Psoas muscle (tissue), 8 donors: ENCODE results near the gene DNAH10. TPM values are rescaled to one million over a fixed set of nuclear protein-coding genes. Genes with fewer than 3 reads are reported as not detected.

Experiments used
- ATAC-seq, 4 donors: fragments of 200-7000 bp; cut with Tn5 transposase; one replicate each; pipeline ENCODE4 v1.9.1; 2020; ENCODE audit warnings: moderate library complexity in 3 of 4, mild to moderate bottlenecking in 2 of 4
- DNase-seq, 2 donors: peaks; one replicate each; pipeline ENCODE4 v3.0.0-alpha.2; 2020
- H3K27ac ChIP-seq: fragments of 200-600 bp; one replicate; pipeline ENCODE4 v1.8.0; 2022
- H3K27me3 ChIP-seq, 3 donors: fragments of 200-600 bp in 1 of 3; one replicate each; pipeline versions ENCODE4 v1.6.1 to v1.8.0; 2013 to 2022; ENCODE audit warnings: low read length in 2 of 3, mild to moderate bottlenecking in 2 of 3, moderate library complexity in 1 of 3; ENCODE audit not compliant: insufficient read depth in 3 of 3
- H3K36me3 ChIP-seq, 2 donors: fragments of 200-600 bp in 1 of 2; one replicate each; pipeline versions ENCODE4 v1.6.1 to v1.8.0; 2013 to 2022; ENCODE audit warnings: low read depth in 1 of 2, mild to moderate bottlenecking in 1 of 2, moderate library complexity in 1 of 2; ENCODE audit not compliant: insufficient read depth in 1 of 2
- H3K4me1 ChIP-seq: fragments of 200-600 bp; one replicate; pipeline ENCODE4 v1.8.0; 2022
- H3K4me3 ChIP-seq: fragments of 200-600 bp; one replicate; pipeline ENCODE4 v1.8.0; 2022; ENCODE audit warnings: mild to moderate bottlenecking
- H3K9me3 ChIP-seq: fragments of 200-600 bp; one replicate; pipeline ENCODE4 v1.8.0; 2022
- WGBS, 3 donors: extraction: QIAGEN DNeasy Blood & Tissue Kit; methylation state at CpG; one replicate each; pipeline versions ENCODE4 v1.1.6 to v1.1.7; 2013; 5-methylcytosine and 5-hydroxymethylcytosine counted together
- intact Hi-C, 2 donors: fragments of 100-400 bp; cut with DNase I; formaldehyde crosslinking; loops; one replicate each; pipeline versions ENCODE4 v1.11.0 to v1.14.2; 2022
- polyA plus RNA-seq, 3 donors: library from polyadenylated mRNA; stranded (reverse); fragments of 200-250 nt; gene quantifications; one replicate each; pipeline ENCODE4 v1.2.3, GENCODE V29; 2013
- total RNA-seq, 4 donors: library from RNA; stranded (reverse); fragmentation: NEBNext Ultra II Directional in 2 of 4; extraction: Animal tissue kit (Norgen Biotek cat#: 25700) in 2 of 4; gene quantifications; one replicate each; pipeline versions ENCODE4 v1.2.1 to v1.2.4, GENCODE V29; 2021 to 2023
- TF ChIP-seq, protein P1 (sequence below): fragments of 200-600 bp; IDR thresholded peaks from one replicate; pipeline ENCODE4 v1.8.0; 2022; ENCODE audit warnings: antibody characterized with exemption
- donor health status: healthy with polysubstance abuse.
- donor health status: DM: no; HTN: no; CAD: no; lungs with moderate emphysema.
- donor health status: Bipolar disorder and iron deficiency.
- donor health status: healthy.
- donor health status: DM: yes; HTN: yes; CAD: no.
- donor health status: DM: no; HTN: no; CAD: no.
- donor health status: DM: no; HTN: no; CAD: no.
- donor health status: DM: yes; HTN: yes; CAD: no.

Gene DNAH10
- total and polyA plus RNA-seq, 7 donors = 0.01 to 0.84 (median 0.24) TPM; not detected in 1

- H3K36me3 ChIP-seq = no peaks in the 10 kb centered on the region
- peaks cover 0 to 3% (median 0%) of the 10 kb centered on the region in 3 donors for H3K27me3 ChIP-seq
- intact Hi-C loops = no loop called here
- H3K4me3 ChIP-seq = no peak overlapping the region
- H3K27ac ChIP-seq = no peak overlapping the region
- no peaks in the 10 kb centered on the region for H3K4me1 ChIP-seq
- WGBS, 3 donors = 75 to 82% (median 80%) methylated on average over 7 of the region's 7 CpGs
- TF ChIP-seq, protein P1, sequence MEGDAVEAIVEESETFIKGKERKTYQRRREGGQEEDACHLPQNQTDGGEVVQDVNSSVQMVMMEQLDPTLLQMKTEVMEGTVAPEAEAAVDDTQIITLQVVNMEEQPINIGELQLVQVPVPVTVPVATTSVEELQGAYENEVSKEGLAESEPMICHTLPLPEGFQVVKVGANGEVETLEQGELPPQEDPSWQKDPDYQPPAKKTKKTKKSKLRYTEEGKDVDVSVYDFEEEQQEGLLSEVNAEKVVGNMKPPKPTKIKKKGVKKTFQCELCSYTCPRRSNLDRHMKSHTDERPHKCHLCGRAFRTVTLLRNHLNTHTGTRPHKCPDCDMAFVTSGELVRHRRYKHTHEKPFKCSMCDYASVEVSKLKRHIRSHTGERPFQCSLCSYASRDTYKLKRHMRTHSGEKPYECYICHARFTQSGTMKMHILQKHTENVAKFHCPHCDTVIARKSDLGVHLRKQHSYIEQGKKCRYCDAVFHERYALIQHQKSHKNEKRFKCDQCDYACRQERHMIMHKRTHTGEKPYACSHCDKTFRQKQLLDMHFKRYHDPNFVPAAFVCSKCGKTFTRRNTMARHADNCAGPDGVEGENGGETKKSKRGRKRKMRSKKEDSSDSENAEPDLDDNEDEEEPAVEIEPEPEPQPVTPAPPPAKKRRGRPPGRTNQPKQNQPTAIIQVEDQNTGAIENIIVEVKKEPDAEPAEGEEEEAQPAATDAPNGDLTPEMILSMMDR = no peak
- no peak for ATAC-seq
- no peak for DNase-seq
- H3K9me3 ChIP-seq = no peaks in the 10 kb centered on the region
These were observed 31.9 kb downstream of the DNAH10 start for GRCh38 chr12:123794027-123794426.

DNA sequence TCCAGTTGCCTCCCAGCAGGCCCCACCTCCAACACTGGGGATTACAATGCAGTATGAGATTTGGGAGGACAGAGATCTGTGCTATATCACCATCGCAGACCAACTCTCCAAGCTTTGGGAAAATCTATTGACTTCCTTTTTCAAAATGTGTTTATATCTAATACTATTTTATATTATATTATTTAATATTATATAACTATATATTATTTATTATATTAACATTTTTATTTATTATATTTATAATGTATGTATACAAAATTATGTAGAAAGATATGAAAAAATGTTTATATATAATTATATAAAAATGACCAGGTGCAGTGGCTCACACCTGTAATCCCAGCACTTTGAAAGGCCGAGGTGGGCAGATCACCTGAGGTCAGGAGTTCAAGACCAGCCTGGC lies 36.4 kb downstream of the DNAH10 start:
- Histone ChIP-seq H3K4me3 (no peak overlapping the region), H3K27ac (no peak overlapping the region), H3K27me3 (peaks cover 0 to 3% (median 2%) of the 10 kb centered on the region in 3 donors), H3K9me3 (no peaks in the 10 kb centered on the region), H3K36me3 (no peaks in the 10 kb centered on the region), H3K4me1 (no peaks in the 10 kb centered on the region)
- intact Hi-C loops = no loop called here
- ATAC-seq = no peak
- DNase-seq = no peak
- WGBS, 3 donors = 86 to 96% (median 93%) methylated on average over 2 of the region's 2 CpGs
- TF ChIP-seq, protein P1 = no peak

DNA sequence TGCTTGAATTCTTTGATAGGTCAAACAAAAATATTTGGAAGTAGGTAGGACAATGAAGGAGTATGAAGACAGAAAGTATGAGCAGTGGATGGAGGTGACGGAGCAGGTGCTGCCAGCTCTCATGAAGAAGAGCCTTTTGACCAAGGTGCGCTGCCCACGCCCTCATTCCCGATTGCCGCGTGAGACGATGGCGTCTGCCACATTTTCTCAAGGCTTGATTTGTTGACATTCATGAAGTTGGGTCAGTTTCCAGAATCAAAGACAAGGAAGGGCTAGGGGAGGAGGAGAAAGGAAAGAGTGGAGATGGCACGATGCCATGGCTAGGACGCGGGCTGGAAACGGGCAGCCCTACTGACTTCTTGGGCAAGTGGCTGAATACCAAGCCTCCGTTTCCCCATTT lies 37.1 kb downstream of the DNAH10 start:
- no peak for DNase-seq
- WGBS, 3 donors = 88 to 92% (median 88%) methylated on average over 13 of the region's 13 CpGs
- Histone ChIP-seq H3K27me3 (peaks cover 0 to 3% (median 2%) of the 10 kb centered on the region in 3 donors), H3K4me3 (no peak overlapping the region), H3K36me3 (no peaks in the 10 kb centered on the region), H3K4me1 (no peaks in the 10 kb centered on the region), H3K27ac (no peak overlapping the region), H3K9me3 (no peaks in the 10 kb centered on the region)
- TF ChIP-seq, protein P1 = no peak
- no peak for ATAC-seq
- intact Hi-C loops = no loop called here

- TF ChIP-seq, protein P1 = peak; percentile 16
- no peaks in the 10 kb centered on the region for H3K36me3 ChIP-seq
- intact Hi-C loops = no loop called here
- H3K4me3 ChIP-seq = no peak overlapping the region
- peaks cover 0 to 3% (median 2%) of the 10 kb centered on the region in 3 donors for H3K27me3 ChIP-seq
- DNase-seq (no peak), ATAC-seq (no peak)
- 62 to 72% (median 70%) methylated on average over 8 of the region's 8 CpGs for WGBS, 3 donors
- H3K9me3 ChIP-seq = no peaks in the 10 kb centered on the region
- H3K4me1 ChIP-seq = no peaks in the 10 kb centered on the region
- H3K27ac ChIP-seq = no peak overlapping the region
These were observed 39.6 kb downstream of the DNAH10 start for GRCh38 chr12:123801573-123802178.

DNA sequence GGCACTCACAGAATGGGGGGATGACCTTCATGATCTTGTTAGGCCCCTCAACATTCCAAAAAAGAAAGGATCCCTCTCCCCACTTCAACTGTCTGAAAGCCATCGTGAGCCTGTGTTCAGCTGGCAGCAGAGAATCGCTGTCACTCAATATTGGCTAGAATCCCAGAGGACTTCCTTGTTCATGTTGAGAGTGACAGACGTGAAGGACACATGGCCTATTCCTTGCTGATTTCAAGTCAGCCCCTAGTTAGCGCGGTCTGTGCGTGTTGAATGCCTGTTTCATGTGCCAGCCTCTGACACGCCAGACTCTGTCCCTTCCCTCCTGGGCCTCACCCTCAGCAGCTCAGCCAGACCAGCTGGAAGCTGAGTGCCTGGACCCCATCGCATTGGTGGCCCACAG lies 43.1 kb downstream of the DNAH10 start:
- H3K9me3 ChIP-seq = no peaks in the 10 kb centered on the region
- TF ChIP-seq, protein P1 = no peak
- DNase-seq = no peak

More for the DNA sequence above, 43.1 kb downstream of the DNAH10 start:
- WGBS, 3 donors = 56 to 58% (median 57%) methylated on average over 8 of the region's 8 CpGs
- intact Hi-C loops = no loop called here
- Histone ChIP-seq H3K4me1 (no peaks in the 10 kb centered on the region), H3K4me3 (no peak overlapping the region), H3K27ac (no peak overlapping the region), H3K36me3 (no peaks in the 10 kb centered on the region), H3K27me3 (peaks cover 0 to 2% (median 0%) of the 10 kb centered on the region in 3 donors)
- ATAC-seq = no peak
